Daoy (cell line): ENCODE results near the gene FAM241A. TPM values are rescaled to one million over a fixed set of nuclear protein-coding genes. Genes with fewer than 3 reads are reported as not detected.
A peak's percentile ranks its signal among the peaks of the same experiment; 100 is the strongest.
"Not testable (repeated sequence)": the region's sequence is repeated elsewhere in the genome, so short reads cannot be mapped to it uniquely, and the experiment has no call there.

Experiments
- DNase-seq: peaks from one replicate; pipeline ENCODE4 v3.0.0-alpha.2; 2015; ENCODE audit warnings: low read depth
- total RNA-seq: library from RNA; depleted of rRNA; stranded (reverse); fragments of >200 nt; shearing (Covaris generic); gene quantifications from 2 replicates; pipeline ENCODE4 v1.2.3, GENCODE V29; 2014

Gene FAM241A
- total RNA-seq, 1 experiment from 2014 or later: 1.8 TPM

GRCh38 chr4:112173593-112174558 lies 28.6 kb downstream of the FAM241A start:
- DNase-seq: peak; percentile 37

GRCh38 chr4:112175840-112176239 lies 30.6 kb downstream of the FAM241A start:
- no peak for DNase-seq

- DNase-seq: no peak
Measured at GRCh38 chr4:112176596-112176995, 31.3 kb downstream of the FAM241A start.

GRCh38 chr4:112178741-112179140 lies 33.5 kb downstream of the FAM241A start:
- DNase-seq: not testable (repeated sequence)

- DNase-seq: no peak
Measured at GRCh38 chr4:112181358-112182000, 36.2 kb downstream of the FAM241A start.

GRCh38 chr4:112182604-112183003 lies 37.4 kb downstream of the FAM241A start:
- no peak for DNase-seq

GRCh38 chr4:112183252-112183651 lies 38.0 kb downstream of the FAM241A start:
- DNase-seq: no peak

GRCh38 chr4:112184438-112184837 lies 39.2 kb downstream of the FAM241A start:
- no peak for DNase-seq

GRCh38 chr4:112185334-112185733 lies 40.1 kb downstream of the FAM241A start:
- no peak for DNase-seq

- DNase-seq: no peak
Measured at GRCh38 chr4:112185740-112186670, 40.8 kb downstream of the FAM241A start.

GRCh38 chr4:112189754-112190153 lies 44.5 kb downstream of the FAM241A start:
- no peak for DNase-seq

- no peak for DNase-seq
Measured at GRCh38 chr4:112190684-112191083, 45.4 kb downstream of the FAM241A start.

GRCh38 chr4:112196461-112196860 lies 51.2 kb downstream of the FAM241A start:
- DNase-seq: no peak

- no peak for DNase-seq
Measured at GRCh38 chr4:112199041-112199440, 53.8 kb downstream of the FAM241A start.

GRCh38 chr4:112201915-112202505 lies 56.8 kb downstream of the FAM241A start:
- no peak for DNase-seq

GRCh38 chr4:112203593-112203992 lies 58.3 kb downstream of the FAM241A start:
- DNase-seq: no peak

GRCh38 chr4:112206431-112206830 lies 61.2 kb downstream of the FAM241A start:
- no peak for DNase-seq

- not testable (repeated sequence) for DNase-seq
Measured at GRCh38 chr4:112208137-112209095, 63.2 kb downstream of the FAM241A start.

- no peak for DNase-seq
Measured at GRCh38 chr4:112210777-112211176, 65.5 kb downstream of the FAM241A start.

GRCh38 chr4:112213091-112213490 lies 67.8 kb downstream of the FAM241A start:
- no peak for DNase-seq
